Esophagus muscularis mucosa (tissue), 4 donors: ENCODE data around the gene CNIH4. TPM values are rescaled to one million over a fixed set of nuclear protein-coding genes. Genes with fewer than 3 reads are reported as not detected.
"Not testable (repeated sequence)": the region's sequence is repeated elsewhere in the genome, so short reads cannot be mapped to it uniquely, and the experiment has no call there.

Experiments used
- DNase-seq: peaks from one replicate; pipeline ENCODE4 v3.0.0-alpha.2; 2017; ENCODE audit errors: extremely low spot score
- H3K27ac ChIP-seq, 4 donors: fragments of 200-600 bp; sonication (generic); replicated peaks in 1 of 4; 1 replicate in 3 of 4; 2 replicates in 1 of 4; pipeline ENCODE4 v1.5.1; 2016 to 2019; ENCODE audit warnings: mild to moderate bottlenecking in 1 of 4
- H3K27me3 ChIP-seq, 4 donors: fragments of 200-600 bp; sonication (generic); one replicate each; pipeline versions ENCODE4 v1.5.1 to v1.6.0; 2016 to 2019
- H3K36me3 ChIP-seq, 4 donors: fragments of 200-600 bp; sonication (generic); one replicate each; pipeline ENCODE4 v1.5.1; 2016 to 2019
- H3K4me1 ChIP-seq, 4 donors: fragments of 200-600 bp; sonication (generic); one replicate each; pipeline ENCODE4 v1.5.1; 2016 to 2019
- H3K4me3 ChIP-seq, 4 donors: fragments of 200-600 bp; sonication (generic); 1 replicate in 2 of 4; 2 replicates in 2 of 4; pipeline ENCODE4 v1.5.1; 2016 to 2019; ENCODE audit warnings: mild to moderate bottlenecking in 4 of 4, moderate library complexity in 1 of 4
- H3K9me3 ChIP-seq, 4 donors: fragments of 200-600 bp; sonication (generic); 1 replicate in 3 of 4; 2 replicates in 1 of 4; pipeline ENCODE4 v1.5.1; 2016 to 2019
- EP300 ChIP-seq: sonication (generic); formaldehyde crosslinking; IDR thresholded peaks from one replicate; pipeline ENCODE4 v1.6.1; 2017; ENCODE audit warnings: antibody characterized with exemption
- POLR2A ChIP-seq: fragments of 450-650 bp; IDR thresholded peaks from one replicate; pipeline ENCODE4 v1.6.1; 2017; ENCODE audit warnings: antibody characterized with exemption, moderate library complexity, mild to moderate bottlenecking, low read depth
- POLR2AphosphoS5 ChIP-seq, 2 donors: sonication (generic); formaldehyde crosslinking; IDR thresholded peaks; one replicate each; pipeline ENCODE4 v1.6.1; 2017; ENCODE audit warnings: antibody characterized with exemption in 2 of 2
- WGBS: methylation state at CpG from one replicate; pipeline ENCODE4 v1.1.5; 2018; 5-methylcytosine and 5-hydroxymethylcytosine counted together
- intact Hi-C: fragments of 100-400 bp; cut with DNase I; formaldehyde crosslinking; loops from one replicate; pipeline ENCODE4 v1.15.1; 2023
- total RNA-seq, 4 donors: library from RNA; depleted of rRNA; stranded (reverse); fragments of >200 nt; gene quantifications; one replicate each; pipeline versions ENCODE4 v1.1.0 to v1.2.1, GENCODE V29; 2016
- TF ChIP-seq, protein P1 (sequence below), 3 experiments: fragments of 200-600 bp in 2 of 3; fragments of 450-650 bp in 1 of 3; sonication (generic) in 2 of 3; IDR thresholded peaks; one replicate each; pipeline ENCODE4 v1.5.1; 2017 to 2019; ENCODE audit warnings: antibody characterized with exemption in 3 of 3, mild to moderate bottlenecking in 2 of 3, moderate library complexity in 1 of 3

Gene CNIH4
- total RNA-seq: 10 to 100 TPM; 34.0 to 61.0 (median 46.9) TPM

DNA sequence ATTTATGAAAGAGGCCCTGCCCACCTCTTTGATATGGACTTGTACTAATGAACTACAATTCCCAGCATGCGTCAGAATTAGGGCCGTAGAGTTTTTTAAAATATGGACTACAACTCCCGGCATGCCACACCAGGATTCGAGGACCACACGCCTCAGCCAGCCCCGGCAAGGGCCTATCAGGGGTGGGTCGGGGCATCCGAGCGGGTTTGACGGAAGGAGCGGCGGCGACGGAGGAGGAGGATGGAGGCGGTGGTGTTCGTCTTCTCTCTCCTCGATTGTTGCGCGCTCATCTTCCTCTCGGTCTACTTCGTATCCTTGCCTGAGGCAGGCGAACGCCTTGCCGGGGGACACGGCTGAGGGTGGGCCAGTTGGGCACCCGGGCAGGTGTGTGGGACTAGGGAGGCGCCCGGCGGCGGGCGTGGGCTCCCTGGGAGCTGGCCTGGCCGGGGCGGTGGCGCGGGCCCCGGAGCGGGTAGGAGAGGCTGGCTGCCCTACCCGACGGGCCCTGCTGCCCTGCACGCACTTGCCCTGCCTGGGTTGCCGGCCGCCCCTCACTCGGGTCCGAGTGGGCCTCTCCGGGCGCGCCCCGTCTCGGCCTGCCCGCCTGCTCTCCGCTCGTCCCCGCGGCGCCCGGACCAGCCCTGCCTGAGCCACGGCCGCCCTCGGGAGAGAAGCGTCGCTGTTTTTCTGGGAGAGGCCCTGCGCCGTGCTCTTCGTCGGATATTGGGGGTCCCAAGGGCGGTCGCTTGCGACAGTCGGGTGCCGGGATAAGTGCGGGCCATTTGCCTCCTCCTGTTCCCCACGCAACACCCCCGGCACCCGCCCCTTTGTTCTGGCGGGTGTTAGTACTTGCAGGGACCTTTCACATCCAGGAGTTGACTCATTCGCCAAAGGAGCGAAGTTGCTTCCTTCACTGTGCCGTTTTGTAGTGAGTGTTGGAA, at the start of gene CNIH4:
Gene CNIH4, plus strand, starts transcription at position 195 of the 941 bp plus-strand sequence. Its CDS starts 46 bp downstream, at position 241.
- peak within 1 kb of the TSS; percentile 83 to 96 (median 95) for H3K27ac ChIP-seq
- intact Hi-C loops: no loop called here
- TF ChIP-seq POLR2A: peak; percentile 87
- TF ChIP-seq, protein P1, sequence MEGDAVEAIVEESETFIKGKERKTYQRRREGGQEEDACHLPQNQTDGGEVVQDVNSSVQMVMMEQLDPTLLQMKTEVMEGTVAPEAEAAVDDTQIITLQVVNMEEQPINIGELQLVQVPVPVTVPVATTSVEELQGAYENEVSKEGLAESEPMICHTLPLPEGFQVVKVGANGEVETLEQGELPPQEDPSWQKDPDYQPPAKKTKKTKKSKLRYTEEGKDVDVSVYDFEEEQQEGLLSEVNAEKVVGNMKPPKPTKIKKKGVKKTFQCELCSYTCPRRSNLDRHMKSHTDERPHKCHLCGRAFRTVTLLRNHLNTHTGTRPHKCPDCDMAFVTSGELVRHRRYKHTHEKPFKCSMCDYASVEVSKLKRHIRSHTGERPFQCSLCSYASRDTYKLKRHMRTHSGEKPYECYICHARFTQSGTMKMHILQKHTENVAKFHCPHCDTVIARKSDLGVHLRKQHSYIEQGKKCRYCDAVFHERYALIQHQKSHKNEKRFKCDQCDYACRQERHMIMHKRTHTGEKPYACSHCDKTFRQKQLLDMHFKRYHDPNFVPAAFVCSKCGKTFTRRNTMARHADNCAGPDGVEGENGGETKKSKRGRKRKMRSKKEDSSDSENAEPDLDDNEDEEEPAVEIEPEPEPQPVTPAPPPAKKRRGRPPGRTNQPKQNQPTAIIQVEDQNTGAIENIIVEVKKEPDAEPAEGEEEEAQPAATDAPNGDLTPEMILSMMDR (IDR thresholded peaks at IDR 0.05): peak in 1 of 3 experiments; percentile 14
- no peak for TF ChIP-seq EP300
- peak; percentile 97 to 99 for TF ChIP-seq POLR2AphosphoS5 (IDR thresholded peaks at IDR 0.05)
- peak; percentile 97 for DNase-seq
- no peaks in the 10 kb centered on the region for H3K27me3 ChIP-seq
- H3K4me1 ChIP-seq: peaks cover 13 to 49% (median 29%) of the 10 kb centered on the region in 4 donors
- peaks cover 0 to 11% (median 0%) of the 10 kb centered on the region in 4 donors for H3K36me3 ChIP-seq
- H3K9me3 ChIP-seq: no peaks in the 10 kb centered on the region
- peak within 1 kb of the TSS; percentile 78 to 93 (median 90) for H3K4me3 ChIP-seq
- 1% methylated on average over 35 of the region's 78 CpGs for WGBS

DNA sequence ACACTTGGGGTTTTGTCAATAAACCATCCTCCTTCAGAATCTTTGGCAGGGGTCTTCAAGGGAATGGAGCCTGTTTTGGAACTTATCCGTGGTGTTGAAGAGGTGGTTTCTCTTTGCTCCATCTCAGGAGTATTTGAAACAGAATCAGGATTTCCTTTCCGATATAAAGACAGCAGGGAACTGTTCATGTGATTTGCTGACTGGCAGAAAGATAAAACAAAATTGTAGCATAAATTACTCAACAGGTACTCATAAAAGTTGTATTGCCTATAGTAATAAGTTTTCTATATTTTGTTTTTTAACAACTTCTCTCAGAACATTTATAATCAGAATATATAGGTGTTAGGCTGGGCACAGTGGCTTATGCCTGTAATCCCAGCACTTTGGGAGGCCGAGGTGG, 48.6 kb upstream of the CNIH4 start:
- intact Hi-C loops: no loop called here
- no peak overlapping the region for H3K4me3 ChIP-seq
- no peak for DNase-seq
- no peak for TF ChIP-seq EP300
- TF ChIP-seq, protein P1 (IDR thresholded peaks at IDR 0.05): no peak
- no peak for TF ChIP-seq POLR2A
- no peak for TF ChIP-seq POLR2AphosphoS5 (IDR thresholded peaks at IDR 0.05)
- WGBS: 94% methylated on average over 3 of the region's 3 CpGs
- no peaks in the 10 kb centered on the region for H3K4me1 ChIP-seq
- H3K9me3 ChIP-seq: no peaks in the 10 kb centered on the region
- peaks cover 30 to 100% (median 80%) of the 10 kb centered on the region in 4 donors for H3K36me3 ChIP-seq
- no peaks in the 10 kb centered on the region for H3K27me3 ChIP-seq
- no peak overlapping the region for H3K27ac ChIP-seq

DNA sequence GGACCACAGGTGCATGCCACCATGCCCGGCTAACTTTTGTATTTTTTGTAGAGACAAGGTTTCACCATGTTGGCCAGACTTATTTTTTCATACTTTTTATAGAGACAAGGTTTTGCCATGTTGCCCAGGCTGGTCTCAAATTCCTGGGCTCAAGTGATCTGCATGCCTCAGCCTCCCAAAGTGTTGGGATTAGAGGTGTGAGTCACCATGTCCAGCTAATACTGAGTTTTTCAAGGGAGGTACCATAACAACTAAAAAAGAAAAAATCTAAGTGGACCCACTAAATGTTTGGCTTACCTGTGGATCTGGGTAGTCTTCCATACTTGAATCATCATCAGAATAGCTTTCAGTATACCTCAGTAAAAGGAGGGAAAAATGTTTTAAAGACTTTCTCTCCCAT, 45.2 kb upstream of the CNIH4 start:
- H3K4me1 ChIP-seq, H3K9me3 ChIP-seq, H3K27ac ChIP-seq, H3K4me3 ChIP-seq, H3K27me3 ChIP-seq, DNase-seq, intact Hi-C loops: not testable (repeated sequence)
- 100% methylated on average over 1 of the region's 1 CpG for WGBS
- H3K36me3 ChIP-seq: peaks cover 18 to 97% (median 70%) of the 10 kb centered on the region in 4 donors

DNA sequence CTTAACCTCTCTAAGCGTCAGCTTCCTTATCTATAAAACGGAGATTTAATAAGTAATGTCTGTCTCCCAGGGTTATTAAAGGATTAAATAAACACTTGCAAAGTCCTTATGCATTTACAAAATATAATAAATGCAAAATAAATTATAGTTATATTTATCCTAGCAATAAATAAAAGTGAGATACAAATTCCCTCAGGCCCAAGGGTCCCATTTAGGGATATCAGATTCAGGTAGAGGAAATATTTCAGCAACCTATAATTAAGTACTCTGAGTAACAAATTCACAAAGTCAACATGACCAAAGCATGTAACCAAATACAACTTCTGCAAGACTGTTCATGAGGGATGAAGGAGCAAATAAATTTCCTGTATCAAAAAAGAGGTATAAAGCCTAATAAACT, 44.7 kb upstream of the CNIH4 start:
- Histone ChIP-seq H3K36me3 (peaks cover 16 to 97% (median 69%) of the 10 kb centered on the region in 4 donors), H3K4me3 (no peak overlapping the region), H3K4me1 (no peaks in the 10 kb centered on the region), H3K27ac (no peak overlapping the region), H3K9me3 (no peaks in the 10 kb centered on the region), H3K27me3 (no peaks in the 10 kb centered on the region)
- TF ChIP-seq EP300 (no peak), POLR2A (no peak), POLR2AphosphoS5 (IDR thresholded peaks at IDR 0.05) (no peak)
- intact Hi-C loops: no loop called here
- no peak for DNase-seq
- WGBS: 85% methylated on average over 2 of the region's 2 CpGs

DNA sequence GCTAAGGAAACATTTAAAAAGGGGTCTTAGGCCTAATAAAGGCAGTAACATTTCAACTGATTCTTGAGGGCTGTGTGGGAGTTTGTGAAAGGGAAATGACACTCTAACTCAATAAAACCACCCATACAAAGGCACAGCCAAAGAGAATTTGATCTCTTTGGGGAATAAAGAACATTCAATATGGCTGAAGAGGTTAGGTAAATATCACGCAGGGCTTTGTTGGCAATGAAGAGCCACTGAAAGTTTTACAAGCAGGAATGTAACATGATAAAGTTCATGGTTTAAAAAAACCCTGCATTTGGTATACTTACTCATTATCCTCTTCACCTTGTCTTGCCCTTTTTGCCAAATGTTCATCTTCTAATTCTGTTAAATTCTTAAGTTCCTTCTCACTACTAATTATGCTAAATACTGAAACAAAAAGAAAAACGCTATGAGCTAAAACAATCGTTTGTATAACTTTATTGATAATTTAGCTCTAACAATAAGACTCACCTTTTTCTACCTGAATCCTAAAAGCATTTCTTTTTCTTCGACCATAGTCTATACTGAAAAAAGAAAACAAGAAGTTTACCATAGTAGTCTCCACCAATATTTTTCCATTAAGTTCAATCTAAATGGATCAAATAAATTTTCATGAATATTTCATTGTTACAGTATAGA, 39.2 kb upstream of the CNIH4 start:
- intact Hi-C loops: no loop called here
- WGBS: 93% methylated on average over 4 of the region's 4 CpGs

More for the DNA sequence above, 39.2 kb upstream of the CNIH4 start:
- H3K4me3 ChIP-seq: no peak overlapping the region
- H3K4me1 ChIP-seq: no peaks in the 10 kb centered on the region
- TF ChIP-seq POLR2AphosphoS5 (IDR thresholded peaks at IDR 0.05) (no peak), EP300 (no peak), POLR2A (no peak)
- TF ChIP-seq, protein P1 (IDR thresholded peaks at IDR 0.05): no peak
- H3K9me3 ChIP-seq: no peaks in the 10 kb centered on the region
- H3K27me3 ChIP-seq: no peaks in the 10 kb centered on the region
- peaks cover 7 to 49% (median 36%) of the 10 kb centered on the region in 4 donors for H3K36me3 ChIP-seq
- no peak overlapping the region for H3K27ac ChIP-seq
- DNase-seq: no peak
